Endothelial cell of umbilical vein (primary cell): Measurements from ENCODE around the gene PIK3C2G.

Experiments
- EZH2 ChIP-seq: IDR thresholded peaks from 2 replicates; pipeline ENCODE4 v1.6.1; 2012; ENCODE audit warnings: borderline replicate concordance, low read depth, mild to moderate bottlenecking, moderate library complexity, low read length, inconsistent platforms; ENCODE audit not compliant: severe bottlenecking
- FOS ChIP-seq: IDR thresholded peaks from 2 replicates; pipeline ENCODE4 v1.6.1; 2011; ENCODE audit warnings: mild to moderate bottlenecking, low read length, moderate library complexity, borderline replicate concordance; ENCODE audit not compliant: insufficient read depth
- GATA2 ChIP-seq: IDR thresholded peaks from 2 replicates; pipeline ENCODE4 v1.7.0; 2011; ENCODE audit warnings: low read depth, mild to moderate bottlenecking, moderate library complexity, mixed read lengths, low read length; ENCODE audit not compliant: insufficient read length, insufficient read depth
- JUN ChIP-seq: IDR thresholded peaks from 2 replicates; pipeline ENCODE4 v1.6.1; 2011; ENCODE audit warnings: borderline replicate concordance, low read depth; ENCODE audit not compliant: insufficient read length, insufficient read depth
- MYC ChIP-seq: IDR thresholded peaks from one replicate; pipeline ENCODE4 v1.6.1; 2011; ENCODE audit warnings: mild to moderate bottlenecking, low read depth, low read length
- POLR2A ChIP-seq: IDR thresholded peaks from 2 replicates; pipeline ENCODE4 v1.6.1; 2012; ENCODE audit warnings: low read depth, mild to moderate bottlenecking, control low read depth, low read length
- POLR2AphosphoS5 ChIP-seq: IDR thresholded peaks from 2 replicates; pipeline ENCODE4 v1.6.1; 2012; ENCODE audit warnings: low read depth, mild to moderate bottlenecking, control low read depth, low read length, moderate library complexity; ENCODE audit not compliant: insufficient read depth
- TF ChIP-seq, protein P1 (sequence below), 2 donors: IDR thresholded peaks; 1 replicate in 1 of 2; 2 replicates in 1 of 2; pipeline ENCODE4 v1.5.1; 2011; ENCODE audit warnings: low read length in 2 of 2, mild to moderate bottlenecking in 2 of 2, moderate library complexity in 2 of 2, control low read depth in 1 of 2, inconsistent platforms in 1 of 2, low read depth in 1 of 2; ENCODE audit not compliant: insufficient read depth in 1 of 2; ENCODE audit errors: extremely low read depth in 1 of 2
- TF ChIP-seq, protein P2 (sequence below): IDR thresholded peaks from 2 replicates; pipeline ENCODE4 v1.6.1; 2011; ENCODE audit not compliant: insufficient read depth, insufficient read length

DNA sequence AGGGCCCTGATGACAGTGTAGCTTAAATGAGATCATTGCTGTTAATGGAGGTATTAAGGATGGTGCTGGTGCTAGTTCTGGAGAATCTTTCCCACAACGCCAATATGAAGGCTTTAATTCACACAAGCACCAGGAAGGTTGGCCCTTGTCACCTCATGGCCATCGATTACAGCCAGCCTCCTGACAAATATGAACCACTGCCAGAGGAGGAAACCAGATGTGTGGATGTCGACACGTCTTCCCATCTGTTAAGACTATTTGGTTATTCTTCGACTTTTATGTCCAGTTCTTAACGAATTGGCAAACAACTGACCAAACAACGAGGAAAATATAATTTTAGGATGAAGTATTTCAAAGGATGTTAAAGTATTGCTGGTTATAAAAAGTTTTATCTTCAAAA lies 79.5 kb downstream of the PIK3C2G start:
- TF ChIP-seq EZH2 (no peak), GATA2 (no peak), POLR2AphosphoS5 (no peak), JUN (no peak), POLR2A (no peak), MYC (no peak), FOS (no peak)
- TF ChIP-seq, protein P1, sequence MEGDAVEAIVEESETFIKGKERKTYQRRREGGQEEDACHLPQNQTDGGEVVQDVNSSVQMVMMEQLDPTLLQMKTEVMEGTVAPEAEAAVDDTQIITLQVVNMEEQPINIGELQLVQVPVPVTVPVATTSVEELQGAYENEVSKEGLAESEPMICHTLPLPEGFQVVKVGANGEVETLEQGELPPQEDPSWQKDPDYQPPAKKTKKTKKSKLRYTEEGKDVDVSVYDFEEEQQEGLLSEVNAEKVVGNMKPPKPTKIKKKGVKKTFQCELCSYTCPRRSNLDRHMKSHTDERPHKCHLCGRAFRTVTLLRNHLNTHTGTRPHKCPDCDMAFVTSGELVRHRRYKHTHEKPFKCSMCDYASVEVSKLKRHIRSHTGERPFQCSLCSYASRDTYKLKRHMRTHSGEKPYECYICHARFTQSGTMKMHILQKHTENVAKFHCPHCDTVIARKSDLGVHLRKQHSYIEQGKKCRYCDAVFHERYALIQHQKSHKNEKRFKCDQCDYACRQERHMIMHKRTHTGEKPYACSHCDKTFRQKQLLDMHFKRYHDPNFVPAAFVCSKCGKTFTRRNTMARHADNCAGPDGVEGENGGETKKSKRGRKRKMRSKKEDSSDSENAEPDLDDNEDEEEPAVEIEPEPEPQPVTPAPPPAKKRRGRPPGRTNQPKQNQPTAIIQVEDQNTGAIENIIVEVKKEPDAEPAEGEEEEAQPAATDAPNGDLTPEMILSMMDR (IDR thresholded peaks at IDR 0.05; ENCODE audit: extremely low read depth in 1 of 2, insufficient read depth in 1 of 2, low read depth in 1 of 2, low read length in 2 of 2), result no peak
- TF ChIP-seq, protein P2, sequence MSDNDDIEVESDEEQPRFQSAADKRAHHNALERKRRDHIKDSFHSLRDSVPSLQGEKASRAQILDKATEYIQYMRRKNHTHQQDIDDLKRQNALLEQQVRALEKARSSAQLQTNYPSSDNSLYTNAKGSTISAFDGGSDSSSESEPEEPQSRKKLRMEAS, result no peak
